ENCODE results near the gene PIPOX. TPM values are rescaled to one million over a fixed set of nuclear protein-coding genes. Genes with fewer than 3 reads are reported as not detected.

The PIPOX gene
- total RNA-seq, 3 donors from 2014 or later = 1.3 to 3.0 (median 2.9) TPM

DNA sequence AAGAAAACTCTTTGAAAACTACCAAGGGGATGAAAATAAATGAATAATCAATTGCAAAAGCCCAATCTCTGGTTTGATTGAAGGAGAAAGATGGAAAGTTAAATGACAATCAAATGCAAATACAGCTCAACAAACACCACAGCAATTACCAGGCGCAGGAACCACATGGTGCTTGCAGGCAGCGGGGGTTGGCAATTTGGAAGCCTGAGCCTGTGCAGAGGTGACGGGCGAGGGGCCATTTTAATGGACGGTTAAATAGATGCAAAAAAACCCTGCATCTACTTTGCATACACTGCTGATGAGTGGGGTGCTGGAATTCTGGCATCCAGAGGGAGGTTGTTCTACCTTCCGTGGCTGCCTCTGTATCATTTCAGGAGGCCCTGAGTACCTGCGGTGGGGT is 32.4 kb upstream of the PIPOX start:
- intact Hi-C loops (cut with DNase I; ENCODE audit: low total_unique reads) = no loop called here
- Histone ChIP-seq H3K27me3 (peaks cover 5 to 32% of the 10 kb centered on the region in 2 donors), H3K36me3 (no peaks in the 10 kb centered on the region), H3K4me1 (no peaks in the 10 kb centered on the region), H3K9me3 (no peaks in the 10 kb centered on the region), H3K4me3 (no peak overlapping the region), H3K27ac (no peak overlapping the region)
- DNase-seq (ENCODE audit: low spot score in 2 of 2) = no peak
- TF ChIP-seq POLR2A (IDR thresholded peaks at IDR 0.05) (no peak), POLR2AphosphoS5 (IDR thresholded peaks at IDR 0.05) (no peak)
- TF ChIP-seq, protein P1, sequence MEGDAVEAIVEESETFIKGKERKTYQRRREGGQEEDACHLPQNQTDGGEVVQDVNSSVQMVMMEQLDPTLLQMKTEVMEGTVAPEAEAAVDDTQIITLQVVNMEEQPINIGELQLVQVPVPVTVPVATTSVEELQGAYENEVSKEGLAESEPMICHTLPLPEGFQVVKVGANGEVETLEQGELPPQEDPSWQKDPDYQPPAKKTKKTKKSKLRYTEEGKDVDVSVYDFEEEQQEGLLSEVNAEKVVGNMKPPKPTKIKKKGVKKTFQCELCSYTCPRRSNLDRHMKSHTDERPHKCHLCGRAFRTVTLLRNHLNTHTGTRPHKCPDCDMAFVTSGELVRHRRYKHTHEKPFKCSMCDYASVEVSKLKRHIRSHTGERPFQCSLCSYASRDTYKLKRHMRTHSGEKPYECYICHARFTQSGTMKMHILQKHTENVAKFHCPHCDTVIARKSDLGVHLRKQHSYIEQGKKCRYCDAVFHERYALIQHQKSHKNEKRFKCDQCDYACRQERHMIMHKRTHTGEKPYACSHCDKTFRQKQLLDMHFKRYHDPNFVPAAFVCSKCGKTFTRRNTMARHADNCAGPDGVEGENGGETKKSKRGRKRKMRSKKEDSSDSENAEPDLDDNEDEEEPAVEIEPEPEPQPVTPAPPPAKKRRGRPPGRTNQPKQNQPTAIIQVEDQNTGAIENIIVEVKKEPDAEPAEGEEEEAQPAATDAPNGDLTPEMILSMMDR (IDR thresholded peaks at IDR 0.05) = no peak

DNA sequence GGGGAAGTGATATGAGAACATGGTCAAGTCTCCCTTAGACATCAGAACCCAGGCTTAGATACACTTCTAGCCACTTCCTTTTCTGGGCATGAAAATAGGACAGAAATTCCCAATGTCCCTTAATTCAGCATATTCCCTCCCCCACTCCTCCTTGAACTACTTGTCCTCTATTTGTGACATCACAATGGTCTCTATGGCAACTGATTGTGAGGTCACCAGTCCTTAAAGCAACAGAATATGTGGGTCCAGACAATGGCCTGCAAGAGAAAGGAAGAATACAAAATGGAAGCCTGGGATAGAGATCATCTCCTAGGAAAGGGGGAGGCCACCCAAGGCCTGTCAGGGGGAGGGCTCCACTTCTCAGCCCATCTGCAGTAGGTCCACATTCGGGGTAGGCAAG is 30.4 kb upstream of the PIPOX start:
- Histone ChIP-seq H3K9me3 (no peaks in the 10 kb centered on the region), H3K4me1 (no peaks in the 10 kb centered on the region), H3K27ac (no peak overlapping the region), H3K36me3 (no peaks in the 10 kb centered on the region), H3K27me3 (peaks cover 0 to 17% of the 10 kb centered on the region in 2 donors), H3K4me3 (no peak overlapping the region)
- no peak for DNase-seq (ENCODE audit: low spot score in 2 of 2)
- intact Hi-C loops (cut with DNase I; ENCODE audit: low total_unique reads) = no loop called here
- TF ChIP-seq POLR2A (IDR thresholded peaks at IDR 0.05) (no peak), POLR2AphosphoS5 (IDR thresholded peaks at IDR 0.05) (no peak)
- TF ChIP-seq, protein P1 (IDR thresholded peaks at IDR 0.05) = no peak

DNA sequence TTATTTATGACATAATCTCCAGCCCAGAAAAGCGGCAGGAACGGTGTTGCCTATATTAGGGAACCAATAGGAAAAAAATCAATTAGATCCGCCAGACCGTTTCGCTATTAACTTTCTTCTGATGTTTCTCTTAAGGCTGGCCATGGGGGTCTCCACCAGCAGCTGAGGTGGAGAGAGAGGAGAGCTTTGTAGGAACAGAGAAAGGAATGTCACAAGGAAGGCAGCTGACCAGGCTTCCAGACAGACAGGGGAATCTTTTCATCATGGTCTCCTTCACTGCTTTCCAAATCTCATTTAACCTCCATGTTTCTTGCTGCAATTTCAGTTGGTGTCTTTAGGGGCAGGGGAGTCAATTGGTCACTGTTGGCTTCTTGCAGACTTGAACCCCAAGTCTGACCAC is 28.2 kb upstream of the PIPOX start:
- Histone ChIP-seq H3K4me1 (no peaks in the 10 kb centered on the region), H3K9me3 (no peaks in the 10 kb centered on the region), H3K36me3 (no peaks in the 10 kb centered on the region), H3K27me3 (peaks cover 2 to 12% of the 10 kb centered on the region in 2 donors), H3K4me3 (no peak overlapping the region), H3K27ac (no peak overlapping the region)
- TF ChIP-seq, protein P1 (IDR thresholded peaks at IDR 0.05) = no peak
- TF ChIP-seq POLR2AphosphoS5 (IDR thresholded peaks at IDR 0.05) (no peak), POLR2A (IDR thresholded peaks at IDR 0.05) (no peak)
- intact Hi-C loops (cut with DNase I; ENCODE audit: low total_unique reads) = no loop called here
- DNase-seq (ENCODE audit: low spot score in 2 of 2) = no peak

DNA sequence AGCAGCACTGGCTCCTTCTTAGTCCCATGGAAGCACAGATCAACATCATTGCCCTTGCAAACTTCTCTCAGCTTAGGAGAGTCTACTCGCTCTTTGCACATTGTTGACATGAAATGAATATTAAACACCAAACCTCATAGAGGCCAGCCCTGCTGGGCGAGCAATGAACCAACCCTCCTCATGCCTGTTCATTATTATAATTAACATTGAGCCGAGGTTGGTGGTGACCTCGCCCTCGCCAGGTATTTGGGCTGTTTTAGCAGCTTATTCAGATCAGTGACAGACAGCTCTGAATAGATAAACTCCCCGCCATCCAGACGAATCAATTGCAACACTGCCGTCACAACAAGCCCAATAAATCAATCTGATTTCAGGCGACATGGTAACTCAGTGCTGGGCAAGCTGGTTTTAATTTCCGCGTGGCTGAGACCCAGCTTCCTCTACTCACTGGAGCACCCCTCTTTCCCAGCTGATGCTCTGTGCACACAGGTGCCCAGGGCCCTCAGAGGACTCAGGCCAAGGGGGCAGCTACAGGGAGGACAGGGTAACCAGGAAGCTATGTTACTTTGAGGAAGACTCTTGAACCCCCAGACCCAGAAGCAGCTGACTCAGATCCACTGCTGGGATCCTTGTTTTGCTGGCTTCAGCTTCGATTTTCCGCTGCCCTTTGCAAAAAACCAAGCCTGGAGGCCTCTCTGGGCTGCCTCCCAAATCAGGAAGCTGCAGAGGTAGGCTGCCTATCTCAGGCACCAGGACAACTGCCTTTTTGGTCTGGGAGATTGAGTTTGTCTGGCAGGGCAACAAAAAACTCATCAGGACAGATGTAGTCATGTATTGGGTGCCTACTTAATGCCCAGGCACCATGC is 26.4 kb upstream of the PIPOX start:
- DNase-seq (ENCODE audit: low spot score in 2 of 2) = no peak
- intact Hi-C loops (cut with DNase I; ENCODE audit: low total_unique reads) = no loop called here

More for the DNA sequence above, 26.4 kb upstream of the PIPOX start:
- no peaks in the 10 kb centered on the region for H3K36me3 ChIP-seq
- H3K27ac ChIP-seq = no peak overlapping the region
- H3K4me1 ChIP-seq = no peaks in the 10 kb centered on the region
- H3K4me3 ChIP-seq = no peak overlapping the region
- peaks cover 2 to 27% of the 10 kb centered on the region in 2 donors for H3K27me3 ChIP-seq
- H3K9me3 ChIP-seq = no peaks in the 10 kb centered on the region
- no peak for TF ChIP-seq POLR2AphosphoS5 (IDR thresholded peaks at IDR 0.05)
- TF ChIP-seq, protein P1 (IDR thresholded peaks at IDR 0.05) = no peak
- TF ChIP-seq POLR2A (IDR thresholded peaks at IDR 0.05) = no peak
